ENCODE results near the gene ZNF827. TPM values are rescaled to one million over a fixed set of nuclear protein-coding genes. Genes with fewer than 3 reads are reported as not detected.
A peak's percentile ranks its signal among the peaks of the same experiment; 100 is the strongest.

The ZNF827 gene
- total RNA-seq, 4 donors from 2014 or later: 7.2 to 16.1 (median 10.9) TPM

- H3K9me3 ChIP-seq: no peaks in the 10 kb centered on the region
- ATAC-seq (no peak), DNase-seq (peak in 1 of 2 donors; percentile 44)
- intact Hi-C loops (cut with DNase I; ENCODE audit: low total_unique reads): loop anchor here (2.0 to 5.0 kb wide), 4 partner anchors 131 to 318 kb away; partner anchors contain the start of gene MMAA
- TF ChIP-seq CTCF (IDR thresholded peaks at IDR 0.05 in 4 of 5, conservative IDR thresholded peaks at IDR 0.05 in 1 of 5) (no peak), POLR2A (IDR thresholded peaks at IDR 0.05) (no peak)
- H3K27ac ChIP-seq: peak overlapping the region; percentile 91 to 99 (median 94)
- no peaks in the 10 kb centered on the region for H3K36me3 ChIP-seq
- no peaks in the 10 kb centered on the region for H3K27me3 ChIP-seq
- H3K4me1 ChIP-seq: peaks cover 33 to 40% of the 10 kb centered on the region in 2 donors
- in situ Hi-C loops (cut with MboI; ENCODE audit: low sequenced_read_pairs in 4 of 4): loop anchor here in 2 of 4 donors (10.0 to 25.0 kb wide), 2 partner anchors 198 to 201 kb away; no protein-coding TSS in a partner anchor
- H3K4me3 ChIP-seq: peak overlapping the region; percentile 71 to 90 (median 84)
Measured at GRCh38 chr4:145935253-145936141, 3.1 kb downstream of the ZNF827 start.

- H3K27me3 ChIP-seq: no peaks in the 10 kb centered on the region
- in situ Hi-C loops (cut with MboI; ENCODE audit: low sequenced_read_pairs in 4 of 4): loop anchor here in 2 of 4 donors (10.0 to 25.0 kb wide), 2 partner anchors 197 to 200 kb away; no protein-coding TSS in a partner anchor
- TF ChIP-seq CTCF (IDR thresholded peaks at IDR 0.05 in 4 of 5, conservative IDR thresholded peaks at IDR 0.05 in 1 of 5): no peak
- no peak for TF ChIP-seq POLR2A (IDR thresholded peaks at IDR 0.05)
- no peak overlapping the region for H3K4me3 ChIP-seq
- peak overlapping the region; percentile 91 to 99 (median 94) for H3K27ac ChIP-seq
- no peaks in the 10 kb centered on the region for H3K36me3 ChIP-seq
- H3K9me3 ChIP-seq: no peaks in the 10 kb centered on the region
- peak in 1 of 2 donors; percentile 30 for DNase-seq
- intact Hi-C loops (cut with DNase I; ENCODE audit: low total_unique reads): loop anchor here (5.0 kb wide), 3 partner anchors 202 to 317 kb away; partner anchors contain the start of gene MMAA
- H3K4me1 ChIP-seq: peaks cover 43 to 49% of the 10 kb centered on the region in 2 donors
- ATAC-seq: no peak
Measured at GRCh38 chr4:145934434-145935047, 4.1 kb downstream of the ZNF827 start.

DNA sequence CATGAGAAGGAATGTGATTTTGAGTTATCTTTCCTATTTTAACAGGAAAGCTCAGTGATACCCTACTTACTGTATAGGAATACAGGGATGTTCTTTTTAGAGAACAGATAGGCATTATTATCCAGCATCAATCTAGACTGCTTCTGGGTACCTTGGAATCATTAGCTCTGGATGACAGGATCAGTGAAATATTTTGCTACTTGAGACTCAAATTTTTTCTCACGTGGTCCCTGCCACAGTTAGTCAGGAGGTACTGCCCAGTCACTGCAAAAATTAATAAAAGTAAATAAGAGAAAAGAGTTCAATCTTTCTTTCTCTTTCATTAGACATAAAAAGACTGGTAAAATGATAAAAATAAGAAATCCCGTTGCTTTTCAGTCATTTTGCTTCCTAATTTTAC, 5.5 kb downstream of the ZNF827 start:
- no peaks in the 10 kb centered on the region for H3K9me3 ChIP-seq
- H3K36me3 ChIP-seq: no peaks in the 10 kb centered on the region
- TF ChIP-seq CTCF (IDR thresholded peaks at IDR 0.05 in 4 of 5, conservative IDR thresholded peaks at IDR 0.05 in 1 of 5) (no peak), POLR2A (IDR thresholded peaks at IDR 0.05) (no peak)
- H3K4me3 ChIP-seq: no peak overlapping the region
- H3K27ac ChIP-seq: peak overlapping the region; percentile 4 to 94 (median 92)
- DNase-seq (no peak), ATAC-seq (no peak)
- intact Hi-C loops (cut with DNase I; ENCODE audit: low total_unique reads) (no loop called here), in situ Hi-C loops (cut with MboI; ENCODE audit: low sequenced_read_pairs in 4 of 4) (loop anchor here in 2 of 4 donors (10.0 to 25.0 kb wide), 2 partner anchors 196 to 198 kb away; no protein-coding TSS in a partner anchor)
- H3K27me3 ChIP-seq: no peaks in the 10 kb centered on the region
- H3K4me1 ChIP-seq: peaks cover 43 to 46% of the 10 kb centered on the region in 2 donors

- no peak for DNase-seq
- Histone ChIP-seq H3K4me1 (peaks cover 50 to 54% of the 10 kb centered on the region in 2 donors), H3K4me3 (no peak overlapping the region), H3K9me3 (no peaks in the 10 kb centered on the region), H3K27me3 (no peaks in the 10 kb centered on the region), H3K36me3 (no peaks in the 10 kb centered on the region), H3K27ac (peak overlapping the region; percentile 55 to 68 (median 62))
- intact Hi-C loops (cut with DNase I; ENCODE audit: low total_unique reads) (loop anchor here (2.0 kb wide), 1 partner anchor 21 kb away; no protein-coding TSS in a partner anchor), in situ Hi-C loops (cut with MboI; ENCODE audit: low sequenced_read_pairs in 4 of 4) (loop anchor here in 2 of 4 donors (10.0 to 25.0 kb wide), 2 partner anchors 194 to 197 kb away; no protein-coding TSS in a partner anchor)
- TF ChIP-seq CTCF (IDR thresholded peaks at IDR 0.05 in 4 of 5, conservative IDR thresholded peaks at IDR 0.05 in 1 of 5): no peak
- TF ChIP-seq POLR2A (IDR thresholded peaks at IDR 0.05): no peak
- no peak for ATAC-seq
Measured at GRCh38 chr4:145931403-145931802, 7.2 kb downstream of the ZNF827 start.

Measured in gastrocnemius medialis (tissue), 4 donors.